Measurements from ENCODE around the gene NEUROD1. TPM values are rescaled to one million over a fixed set of nuclear protein-coding genes. Genes with fewer than 3 reads are reported as not detected.

Gene NEUROD1
- polyA plus RNA-seq, 10 donors: not detected

GRCh38 chr2:181643151-181643550 is 37.2 kb downstream of the NEUROD1 start:
- DNase-seq: no peak

GRCh38 chr2:181642086-181642485 is 38.2 kb downstream of the NEUROD1 start:
- DNase-seq: no peak

- DNase-seq: no peak
These were observed 40.6 kb downstream of the NEUROD1 start for GRCh38 chr2:181639686-181640085.

GRCh38 chr2:181632733-181633401 is 47.5 kb downstream of the NEUROD1 start:
- no peak for DNase-seq

GRCh38 chr2:181628590-181629585 is 51.4 kb downstream of the NEUROD1 start:
- no peak for DNase-seq

- DNase-seq: no peak
These were observed 52.8 kb downstream of the NEUROD1 start for GRCh38 chr2:181627545-181627944.

- DNase-seq: no peak
These were observed 53.6 kb downstream of the NEUROD1 start for GRCh38 chr2:181626671-181627070.

Other genes with a start within 250 kb of the NEUROD1 start
- gene ITGA4, start 223.1 kb downstream of the NEUROD1 start, polyA plus RNA-seq (ENCODE audit: insufficient read length in 10 of 10): 10 to 100 TPM; 15.5 to 33.5 (median 25.5) TPM
- gene CERKL, start 23.4 kb downstream of the NEUROD1 start, polyA plus RNA-seq (ENCODE audit: insufficient read length in 10 of 10): 10 to 100 TPM in 2 of 10 donors, 1 to 10 TPM in 8; 5.7 to 11.2 (median 8.3) TPM
- gene ITPRID2, start 211.2 kb upstream of the NEUROD1 start, polyA plus RNA-seq (ENCODE audit: insufficient read length in 10 of 10): 10 to 100 TPM; 41.9 to 86.0 (median 64.9) TPM

All from muscle of back (tissue), 11 donors.